ENCODE measurements around the gene TENM4.

TENM4 gene

GRCh38 chr11:78605296-78605695 lies 835.5 kb downstream of the TENM4 start:
- no peak for DNase-seq

GRCh38 chr11:78603792-78604191 lies 837.0 kb downstream of the TENM4 start:
- no peak for DNase-seq

Data from T-helper 1 cell (primary cell).